SKM-1 (cell line): Measurements from ENCODE around the gene PEX7.
A peak's percentile ranks its signal among the peaks of the same experiment; 100 is the strongest.
"Not testable (repeated sequence)": the region's sequence is repeated elsewhere in the genome, so short reads cannot be mapped to it uniquely, and the experiment has no call there.

Experiments
- DNase-seq: peaks from one replicate; lab custom pipeline; 2025; ENCODE audit not compliant: unreplicated experiment; lab: John Stamatoyannopoulos, UW

Gene PEX7

GRCh38 chr6:136790411-136791295 lies 31.7 kb upstream of the PEX7 start:
- no peak for DNase-seq

- DNase-seq = peak; percentile 33
Observed at GRCh38 chr6:136791296-136792094, 30.9 kb upstream of the PEX7 start.

GRCh38 chr6:136792095-136792409 lies 30.3 kb upstream of the PEX7 start:
- DNase-seq = no peak

- DNase-seq = peak; percentile 85
Observed at GRCh38 chr6:136792410-136793262, 29.8 kb upstream of the PEX7 start, which contains the start of gene MAP3K5. Gene MAP3K5 (minus strand): TSS chr6:136792477. CDS start chr6:136792157, 320 bp downstream.

- DNase-seq = no peak
Observed at GRCh38 chr6:136793363-136793762, 29.0 kb upstream of the PEX7 start.

- no peak for DNase-seq
Observed at GRCh38 chr6:136795386-136795785, 27.0 kb upstream of the PEX7 start.

- no peak for DNase-seq
Observed at GRCh38 chr6:136795996-136796395, 26.4 kb upstream of the PEX7 start.

DNA sequence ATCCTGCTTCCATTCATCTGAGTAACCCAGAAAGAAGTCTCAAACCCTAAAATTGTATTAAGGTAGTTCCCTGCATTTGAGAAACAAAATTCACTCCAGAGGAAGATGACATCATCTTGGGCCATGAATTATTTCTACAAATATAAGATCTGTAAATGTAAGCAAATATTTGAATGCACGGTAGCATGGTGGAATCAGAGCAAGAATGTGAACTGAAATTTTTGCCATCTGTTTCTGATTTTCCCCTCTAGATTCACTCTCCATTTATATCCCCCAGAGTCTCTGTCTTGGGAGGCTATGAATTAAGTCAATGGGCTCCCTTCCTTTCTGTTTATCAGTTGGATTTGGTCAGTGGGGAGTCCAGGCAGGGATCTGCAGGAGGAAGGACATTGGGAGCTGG lies 24.3 kb upstream of the PEX7 start:
- no peak for DNase-seq

GRCh38 chr6:136801581-136801980 lies 20.8 kb upstream of the PEX7 start:
- DNase-seq = no peak

DNA sequence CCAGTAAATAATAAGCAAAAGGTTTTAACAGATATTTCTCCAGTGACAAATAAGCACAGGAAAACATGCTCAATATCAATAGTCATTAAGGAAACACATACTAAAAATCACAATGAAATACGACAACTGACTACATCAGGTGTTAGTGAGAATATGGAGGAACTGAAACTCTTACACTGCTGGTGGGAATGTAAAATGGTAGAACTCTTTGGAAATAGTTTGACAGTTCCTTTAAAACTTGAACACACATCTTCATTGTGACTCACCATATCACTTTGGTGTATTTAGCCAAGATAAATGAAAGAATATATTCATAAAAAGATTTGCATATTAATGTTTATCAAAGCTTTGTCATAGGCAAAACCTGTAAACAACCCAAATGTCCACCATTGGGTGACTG lies 18.8 kb upstream of the PEX7 start:
- DNase-seq = no peak

GRCh38 chr6:136809091-136809860 lies 13.1 kb upstream of the PEX7 start:
- DNase-seq = no peak

GRCh38 chr6:136811272-136811671 lies 11.1 kb upstream of the PEX7 start:
- DNase-seq = no peak

DNA sequence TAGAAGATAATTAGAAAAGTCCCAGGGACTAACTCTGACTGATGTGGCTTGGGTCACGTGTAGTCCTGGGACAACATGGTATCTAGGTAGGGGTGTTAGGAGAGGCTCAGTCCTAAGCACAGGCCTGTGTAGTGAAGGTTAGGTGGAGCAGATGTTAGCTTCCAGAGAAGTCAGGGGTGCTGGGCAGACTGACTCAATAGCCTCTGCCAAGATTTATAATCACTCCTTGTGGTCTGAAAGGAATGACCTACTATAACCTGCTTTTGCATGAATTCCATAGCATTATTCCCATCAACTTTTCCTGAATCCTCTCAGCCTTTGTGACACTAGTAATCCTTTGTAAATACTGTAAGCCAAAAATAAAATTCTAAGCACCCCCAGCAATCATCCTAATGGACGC lies 10.2 kb upstream of the PEX7 start:
- DNase-seq = no peak

- not testable (repeated sequence) for DNase-seq
Observed at GRCh38 chr6:136815608-136816007, 6.8 kb upstream of the PEX7 start.

DNA sequence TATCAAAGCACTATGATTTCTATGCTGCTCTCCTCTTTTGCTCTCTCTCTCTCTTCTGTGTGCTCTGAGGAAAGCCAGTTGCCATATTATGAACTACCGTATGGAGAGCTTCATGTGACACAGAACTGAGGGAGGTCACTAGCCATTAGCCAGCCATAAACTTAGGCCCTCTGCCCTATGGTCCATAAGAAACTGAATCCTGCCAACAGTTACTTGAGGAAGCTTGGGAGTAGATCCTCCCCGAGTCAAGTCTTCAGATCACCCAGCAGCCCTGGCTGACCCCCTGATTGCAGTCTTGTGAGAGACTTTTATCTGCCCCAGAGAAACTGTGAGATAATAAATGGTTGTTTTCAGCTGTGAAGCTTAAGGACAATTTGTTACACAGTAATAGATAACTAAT lies 5.7 kb upstream of the PEX7 start:
- DNase-seq = no peak

- DNase-seq = no peak
Observed at GRCh38 chr6:136820561-136820960, 1.8 kb upstream of the PEX7 start.

- DNase-seq = no peak
Observed at GRCh38 chr6:136822046-136822375, 381 bp upstream of the PEX7 start.

- DNase-seq = no peak
Observed at GRCh38 chr6:136823128-136823660, 802 bp downstream of the PEX7 start.

- DNase-seq = no peak
Observed at GRCh38 chr6:136826216-136826615, 3.8 kb downstream of the PEX7 start.

- DNase-seq = no peak
Observed at GRCh38 chr6:136831873-136832562, 9.6 kb downstream of the PEX7 start.
